Activated CD8-positive, alpha-beta T cell treated with anti-CD3 and anti-CD28 coated beads for 36 hours (primary cell): ENCODE data around the gene C16orf46. TPM values are rescaled to one million over a fixed set of nuclear protein-coding genes. Genes with fewer than 3 reads are reported as not detected.

Source experiments
- ATAC-seq: fragments of 200-7000 bp; cut with Tn5 transposase; one replicate; pipeline ENCODE4 v1.10.0; 2021; ENCODE audit warnings: mild to moderate bottlenecking, moderate library complexity
- CTCF ChIA-PET: fragments of 350-600 bp; sonication (Branson Sonifier 250); formaldehyde crosslinking; loops from one replicate; lab custom pipeline; 2021; ENCODE audit warnings: antibody characterized with exemption; lab: Charles Lee
- POLR2A ChIA-PET: fragments of 350-600 bp; sonication (Branson Sonifier 250); formaldehyde crosslinking; loops from one replicate; lab custom pipeline; 2021; ENCODE audit warnings: antibody characterized with exemption; lab: Charles Lee
- DNase-seq: peaks from one replicate; pipeline ENCODE4 v3.0.0-alpha.2; 2020
- H3K27ac Mint-ChIP-seq: one replicate; pipeline ENCODE4 v1.8.0; 2021; ENCODE audit warnings: mild to moderate bottlenecking, mixed read lengths
- H3K27me3 Mint-ChIP-seq: one replicate; pipeline ENCODE4 v1.8.0; 2021; ENCODE audit warnings: mixed read lengths
- H3K36me3 Mint-ChIP-seq: one replicate; pipeline ENCODE4 v1.8.0; 2021; ENCODE audit warnings: low read depth, mixed read lengths
- H3K4me1 Mint-ChIP-seq: one replicate; pipeline ENCODE4 v1.8.0; 2021; ENCODE audit warnings: low read depth, mixed read lengths
- H3K4me3 Mint-ChIP-seq: one replicate; pipeline ENCODE4 v1.8.0; 2021; ENCODE audit warnings: mild to moderate bottlenecking, moderate library complexity, mixed read lengths
- H3K9me3 Mint-ChIP-seq: one replicate; pipeline ENCODE4 v1.8.0; 2021; ENCODE audit warnings: mixed read lengths
- intact Hi-C: fragments of 100-400 bp; cut with micrococcal nuclease; formaldehyde crosslinking; loops from one replicate; pipeline ENCODE4 v1.10.0; 2022
- total RNA-seq, 2 experiments: library from RNA; stranded (reverse); gene quantifications; one replicate each; pipeline ENCODE4 v1.2.3, GENCODE V29; 2021
- TF ChIP-seq, protein P1 (sequence below): fragments of 200-600 bp; IDR thresholded peaks from one replicate; pipeline ENCODE4 v1.8.0; 2022; ENCODE audit warnings: antibody characterized with exemption, mild to moderate bottlenecking

C16orf46 gene
- total RNA-seq, 2 experiments from 2014 or later: 0.59 to 0.60 TPM

DNA sequence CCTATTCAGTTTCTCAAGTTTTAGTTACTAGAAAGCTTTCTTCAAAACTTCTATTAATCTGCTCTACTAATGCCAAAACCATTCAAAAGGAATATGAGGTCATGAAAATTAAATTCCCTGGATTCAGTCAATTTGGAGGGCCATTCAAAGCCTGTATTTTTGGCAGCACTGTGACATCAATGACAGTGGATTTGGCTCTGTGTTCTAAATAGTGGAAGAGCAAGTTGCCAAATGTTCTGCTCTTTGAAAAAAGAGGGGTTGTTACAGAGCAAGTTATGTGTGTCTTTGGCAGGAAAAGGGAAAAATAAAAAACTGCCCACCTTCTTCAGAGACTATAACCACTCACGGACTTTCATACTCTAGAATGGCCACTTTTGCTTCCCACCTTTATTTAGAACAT is 3.2 kb upstream of the C16orf46 start:
- Mint-ChIP-seq H3K27ac (no peak overlapping the region), H3K36me3 (no peaks in the 10 kb centered on the region), H3K9me3 (no peaks in the 10 kb centered on the region), H3K4me3 (no peak overlapping the region), H3K4me1 (peaks cover 3% of the 10 kb centered on the region), H3K27me3 (no peaks in the 10 kb centered on the region)
- ATAC-seq (no peak), DNase-seq (no peak)
- ChIA-PET POLR2A (no interaction called here), CTCF (interaction anchor here (1.6 kb wide), 1 partner anchor 43 kb away, joined by 3 read pairs; no protein-coding TSS in a partner anchor)
- intact Hi-C loops: no loop called here
- TF ChIP-seq, protein P1, sequence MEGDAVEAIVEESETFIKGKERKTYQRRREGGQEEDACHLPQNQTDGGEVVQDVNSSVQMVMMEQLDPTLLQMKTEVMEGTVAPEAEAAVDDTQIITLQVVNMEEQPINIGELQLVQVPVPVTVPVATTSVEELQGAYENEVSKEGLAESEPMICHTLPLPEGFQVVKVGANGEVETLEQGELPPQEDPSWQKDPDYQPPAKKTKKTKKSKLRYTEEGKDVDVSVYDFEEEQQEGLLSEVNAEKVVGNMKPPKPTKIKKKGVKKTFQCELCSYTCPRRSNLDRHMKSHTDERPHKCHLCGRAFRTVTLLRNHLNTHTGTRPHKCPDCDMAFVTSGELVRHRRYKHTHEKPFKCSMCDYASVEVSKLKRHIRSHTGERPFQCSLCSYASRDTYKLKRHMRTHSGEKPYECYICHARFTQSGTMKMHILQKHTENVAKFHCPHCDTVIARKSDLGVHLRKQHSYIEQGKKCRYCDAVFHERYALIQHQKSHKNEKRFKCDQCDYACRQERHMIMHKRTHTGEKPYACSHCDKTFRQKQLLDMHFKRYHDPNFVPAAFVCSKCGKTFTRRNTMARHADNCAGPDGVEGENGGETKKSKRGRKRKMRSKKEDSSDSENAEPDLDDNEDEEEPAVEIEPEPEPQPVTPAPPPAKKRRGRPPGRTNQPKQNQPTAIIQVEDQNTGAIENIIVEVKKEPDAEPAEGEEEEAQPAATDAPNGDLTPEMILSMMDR: no peak

DNA sequence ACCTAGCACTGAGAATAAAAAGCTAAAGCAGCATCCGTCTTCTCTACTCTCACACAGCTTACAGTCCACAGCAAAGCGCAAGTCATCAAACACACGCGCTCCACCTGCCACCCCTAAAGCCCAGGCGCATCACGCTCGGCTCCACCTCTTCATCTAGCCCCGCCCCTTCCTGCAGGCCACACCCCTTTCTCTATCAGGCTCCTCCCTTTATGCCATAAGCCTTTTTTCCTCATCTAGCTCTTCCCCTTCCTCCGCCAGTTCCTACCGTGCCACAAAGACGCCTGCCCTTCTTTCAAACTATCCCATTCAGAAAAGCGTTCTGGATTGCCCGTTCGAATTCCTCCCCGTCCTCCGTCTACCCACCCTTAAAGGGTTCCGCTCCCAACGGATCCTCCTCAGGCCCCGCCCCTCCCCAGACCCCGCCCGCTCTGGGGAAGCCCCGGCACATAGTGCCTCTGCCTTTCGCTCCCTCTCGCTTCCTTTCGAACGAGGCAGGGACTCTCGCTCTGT is 417 bp downstream of the C16orf46 start:
- Mint-ChIP-seq H3K36me3 (no peaks in the 10 kb centered on the region), H3K9me3 (no peaks in the 10 kb centered on the region), H3K27ac (no peak overlapping the region), H3K27me3 (peaks cover 2% of the 10 kb centered on the region), H3K4me3 (no peak overlapping the region), H3K4me1 (peaks cover 3% of the 10 kb centered on the region)
- peak; percentile 95 for DNase-seq
- intact Hi-C loops: loop anchor here (1.0 to 5.0 kb wide), 2 partner anchors 20 to 69 kb away; partner anchors contain the start of genes CENPN, CMC2 and GCSH
- ChIA-PET CTCF (interaction anchor here (1.2 to 4.3 kb wide), 5 partner anchors 18 to 72 kb away, joined by 4 to 30 read pairs (median 6); partner anchors contain the start of genes ATMIN and CENPN), POLR2A (interaction anchor here (0.7 to 2.6 kb wide), 7 partner anchors 18 to 1122 kb away, joined by 3 to 10 read pairs (median 3); partner anchors contain the start of genes CENPN, CMC2 and GAN)
- TF ChIP-seq, protein P1: no peak
- peak; percentile 88 for ATAC-seq

DNA sequence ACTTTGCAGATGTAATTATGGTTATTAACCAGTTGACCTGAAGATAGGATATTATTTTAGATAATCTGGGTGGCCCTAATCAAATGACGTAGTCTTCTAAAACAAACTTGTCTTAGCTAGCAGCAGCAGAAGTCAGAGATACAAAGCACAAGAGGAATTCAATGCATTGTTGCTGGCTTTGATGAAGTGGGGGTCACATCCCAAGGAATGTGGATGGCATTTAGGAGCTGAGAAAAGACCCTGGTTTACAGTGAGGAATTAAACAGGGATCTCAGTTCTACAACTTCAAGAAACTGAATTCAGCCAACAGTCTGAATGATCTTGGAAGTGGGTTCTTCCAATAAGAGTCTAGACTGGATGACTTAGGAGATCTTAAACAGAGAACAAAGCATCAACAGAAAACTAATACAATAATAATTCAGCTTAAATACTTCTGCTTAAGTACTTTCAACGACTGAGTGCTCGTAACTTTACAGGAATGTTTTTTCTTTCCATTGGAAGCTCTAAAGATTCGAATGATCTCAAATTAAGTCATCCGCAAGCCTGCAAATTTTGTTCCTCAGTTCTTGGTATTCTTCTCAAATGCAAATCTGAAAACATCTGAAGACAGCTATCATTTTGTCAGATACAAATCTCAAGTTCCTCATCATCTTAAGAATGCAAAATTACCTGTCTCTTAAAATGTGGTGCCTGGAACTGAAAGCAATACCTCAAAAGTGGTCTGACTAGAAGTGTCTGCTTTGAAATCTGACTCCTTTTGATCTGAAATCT is 3.3 kb downstream of the C16orf46 start:
- POLR2A ChIA-PET: interaction anchor here (0.8 kb wide), 1 partner anchor 38 kb away, joined by 3 read pairs; the partner anchor contains the start of gene ATMIN
- Mint-ChIP-seq H3K27ac (no peak overlapping the region), H3K4me1 (peaks cover 3% of the 10 kb centered on the region), H3K27me3 (peaks cover 2% of the 10 kb centered on the region), H3K36me3 (no peaks in the 10 kb centered on the region), H3K4me3 (no peak overlapping the region), H3K9me3 (no peaks in the 10 kb centered on the region)
- TF ChIP-seq, protein P1: no peak
- no peak for ATAC-seq
- intact Hi-C loops: no loop called here
- no peak for DNase-seq
- CTCF ChIA-PET: interaction anchor here (0.8 to 4.7 kb wide), 4 partner anchors 36 to 150 kb away, joined by 3 to 26 read pairs (median 4); partner anchors contain the start of gene ATMIN

DNA sequence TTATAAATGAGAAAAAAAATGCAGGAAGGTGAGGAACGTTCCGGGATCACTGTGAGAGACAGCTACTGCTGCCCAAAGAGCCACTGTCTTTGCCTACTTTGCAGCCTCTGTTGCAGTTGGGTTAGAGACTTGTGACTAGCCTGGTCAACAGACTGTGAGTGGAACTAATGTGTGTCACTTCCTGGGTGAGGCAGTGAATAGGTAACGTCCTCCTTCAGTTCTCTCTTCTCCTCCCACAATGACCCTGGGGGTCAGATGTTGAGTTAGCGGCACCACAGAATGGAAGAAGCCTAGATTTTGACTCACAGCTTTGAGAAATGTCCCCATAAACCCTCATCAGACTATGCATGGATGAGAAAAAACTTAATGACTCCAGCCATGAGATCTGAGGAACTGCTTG is 5.2 kb downstream of the C16orf46 start:
- ChIA-PET CTCF (interaction anchor here (1.8 to 4.7 kb wide), 2 partner anchors 37 to 652 kb away, joined by 5 to 26 read pairs; partner anchors contain the start of gene ATMIN), POLR2A (no interaction called here)
- TF ChIP-seq, protein P1: no peak
- no peak overlapping the region for H3K27ac Mint-ChIP-seq
- peaks cover 1% of the 10 kb centered on the region for H3K4me1 Mint-ChIP-seq
- H3K9me3 Mint-ChIP-seq: no peaks in the 10 kb centered on the region
- no peak for DNase-seq
- H3K4me3 Mint-ChIP-seq: no peak overlapping the region
- no peaks in the 10 kb centered on the region for H3K36me3 Mint-ChIP-seq
- peaks cover 2% of the 10 kb centered on the region for H3K27me3 Mint-ChIP-seq
- no peak for ATAC-seq
- intact Hi-C loops: no loop called here
